Measurements from ENCODE around the gene TTLL7.

GRCh38 chr1:84037758-84038611 lies 39.1 kb upstream of the TTLL7 start:
- no peak for TF ChIP-seq CTCF (IDR thresholded peaks at IDR 0.05)
- TF ChIP-seq HMGXB4 (CRISPR knock-in tag; IDR thresholded peaks at IDR 0.05): no peak
- TF ChIP-seq RELA (CRISPR knock-in tag; IDR thresholded peaks at IDR 0.05; ENCODE audit: borderline replicate concordance): no peak
- no peak for TF ChIP-seq USF1 (CRISPR knock-in tag; IDR thresholded peaks at IDR 0.05)
- TF ChIP-seq SMAD3 (CRISPR knock-in tag; IDR thresholded peaks at IDR 0.05; ENCODE audit: borderline replicate concordance): no peak
- TF ChIP-seq ATF2 (CRISPR knock-in tag; IDR thresholded peaks at IDR 0.05; ENCODE audit: borderline replicate concordance, low read depth): no peak
- TF ChIP-seq IRF2 (CRISPR knock-in tag; IDR thresholded peaks at IDR 0.05; ENCODE audit: borderline replicate concordance, low read depth): no peak
- no peak for TF ChIP-seq MAX (CRISPR knock-in tag; IDR thresholded peaks at IDR 0.05)
- TF ChIP-seq ZBTB43 (CRISPR knock-in tag; IDR thresholded peaks at IDR 0.05): no peak
- no peak for TF ChIP-seq NFE2L1 (CRISPR knock-in tag; IDR thresholded peaks at IDR 0.05)
- no peak for TF ChIP-seq SOX15 (CRISPR knock-in tag; IDR thresholded peaks at IDR 0.05)
- no peak for TF ChIP-seq USF2 (CRISPR knock-in tag; IDR thresholded peaks at IDR 0.05)
- TF ChIP-seq ZNF396 (CRISPR knock-in tag; IDR thresholded peaks at IDR 0.05; ENCODE audit: borderline replicate concordance): no peak

All from WTC11 (cell line).